Colonic mucosa (tissue), 4 donors: Measurements from ENCODE around the gene PLET1. TPM values are rescaled to one million over a fixed set of nuclear protein-coding genes. Genes with fewer than 3 reads are reported as not detected.

Experiments used
- DNase-seq: peaks from one replicate; pipeline ENCODE4 v3.0.0-alpha.2; 2020
- H3K27ac ChIP-seq: fragments of 200-600 bp; one replicate; pipeline ENCODE4 v1.8.0; 2021
- H3K27me3 ChIP-seq: fragments of 200-600 bp; one replicate; pipeline ENCODE4 v1.8.0; 2021
- H3K36me3 ChIP-seq: fragments of 200-600 bp; one replicate; pipeline ENCODE4 v1.8.0; 2021
- H3K4me1 ChIP-seq: fragments of 200-600 bp; one replicate; pipeline ENCODE4 v1.8.0; 2021; ENCODE audit warnings: mild to moderate bottlenecking
- H3K4me3 ChIP-seq: fragments of 200-600 bp; one replicate; pipeline ENCODE4 v1.8.0; 2021
- H3K9ac ChIP-seq, 2 donors: one replicate each; pipeline ENCODE4 v1.7.0; 2013; ENCODE audit warnings: control low read depth in 2 of 2, low read depth in 2 of 2, low read length in 2 of 2
- H3K9me3 ChIP-seq: fragments of 200-600 bp; one replicate; pipeline ENCODE4 v1.8.0; 2021
- intact Hi-C: fragments of 100-400 bp; cut with DNase I; formaldehyde crosslinking; loops from one replicate; pipeline ENCODE4 v1.14.1; 2022
- total RNA-seq, 2 donors: library from RNA; stranded (reverse); fragmentation: NEBNext Ultra II Directional in 1 of 2; extraction: Animal tissue kit (Norgen Biotek cat#: 25700) in 1 of 2; gene quantifications; one replicate each; pipeline ENCODE4 v1.2.1, GENCODE V29; 2021
- TF ChIP-seq, protein P1 (sequence below): fragments of 200-600 bp; IDR thresholded peaks from one replicate; pipeline ENCODE4 v1.8.0; 2022; ENCODE audit warnings: antibody characterized with exemption, mild to moderate bottlenecking
- donor health status: healthy.
- donor health status: DM: no; HTN: no; CAD: no.
- donor health status: DM: no; HTN: no; CAD: no.

PLET1 gene
- total RNA-seq, 2 donors from 2014 or later, result not detected

GRCh38 chr11:112304914-112305313 lies 44.3 kb upstream of the PLET1 start:
- intact Hi-C loops, result no loop called here

DNA sequence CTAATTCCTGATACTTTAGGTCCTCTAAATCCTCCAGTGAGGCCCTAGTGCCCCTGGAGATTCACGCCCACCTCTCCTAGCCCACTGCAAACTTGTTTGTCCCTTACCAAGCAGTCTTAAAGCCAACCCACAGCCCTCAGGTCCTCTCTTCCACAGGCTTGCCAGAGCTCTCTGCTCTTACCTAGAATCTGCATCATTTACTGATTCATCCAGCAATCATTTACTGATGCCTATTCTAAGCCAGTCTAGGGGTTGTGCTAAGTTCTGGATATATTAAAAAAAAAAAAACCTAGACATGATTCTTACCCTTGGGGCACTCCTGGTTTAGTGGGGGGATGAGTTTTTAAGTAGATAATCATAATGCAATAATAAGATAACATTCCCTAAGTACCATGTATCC lies 43.0 kb upstream of the PLET1 start:
- H3K36me3 ChIP-seq, result no peaks in the 10 kb centered on the region
- no peak overlapping the region for H3K9ac ChIP-seq
- H3K9me3 ChIP-seq, result no peaks in the 10 kb centered on the region
- intact Hi-C loops, result no loop called here
- DNase-seq, result no peak
- TF ChIP-seq, protein P1, sequence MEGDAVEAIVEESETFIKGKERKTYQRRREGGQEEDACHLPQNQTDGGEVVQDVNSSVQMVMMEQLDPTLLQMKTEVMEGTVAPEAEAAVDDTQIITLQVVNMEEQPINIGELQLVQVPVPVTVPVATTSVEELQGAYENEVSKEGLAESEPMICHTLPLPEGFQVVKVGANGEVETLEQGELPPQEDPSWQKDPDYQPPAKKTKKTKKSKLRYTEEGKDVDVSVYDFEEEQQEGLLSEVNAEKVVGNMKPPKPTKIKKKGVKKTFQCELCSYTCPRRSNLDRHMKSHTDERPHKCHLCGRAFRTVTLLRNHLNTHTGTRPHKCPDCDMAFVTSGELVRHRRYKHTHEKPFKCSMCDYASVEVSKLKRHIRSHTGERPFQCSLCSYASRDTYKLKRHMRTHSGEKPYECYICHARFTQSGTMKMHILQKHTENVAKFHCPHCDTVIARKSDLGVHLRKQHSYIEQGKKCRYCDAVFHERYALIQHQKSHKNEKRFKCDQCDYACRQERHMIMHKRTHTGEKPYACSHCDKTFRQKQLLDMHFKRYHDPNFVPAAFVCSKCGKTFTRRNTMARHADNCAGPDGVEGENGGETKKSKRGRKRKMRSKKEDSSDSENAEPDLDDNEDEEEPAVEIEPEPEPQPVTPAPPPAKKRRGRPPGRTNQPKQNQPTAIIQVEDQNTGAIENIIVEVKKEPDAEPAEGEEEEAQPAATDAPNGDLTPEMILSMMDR, result no peak
- H3K27ac ChIP-seq, result no peak overlapping the region
- no peaks in the 10 kb centered on the region for H3K4me1 ChIP-seq
- no peak overlapping the region for H3K4me3 ChIP-seq
- H3K27me3 ChIP-seq, result no peaks in the 10 kb centered on the region

More at GRCh38 chr11:112304914-112305313, 44.3 kb upstream of the PLET1 start:
- Histone ChIP-seq H3K36me3 (no peaks in the 10 kb centered on the region), H3K27ac (no peak overlapping the region), H3K27me3 (no peaks in the 10 kb centered on the region), H3K9ac (no peak overlapping the region), H3K9me3 (no peaks in the 10 kb centered on the region), H3K4me3 (no peak overlapping the region), H3K4me1 (no peaks in the 10 kb centered on the region)
- DNase-seq, result no peak
- TF ChIP-seq, protein P1, result no peak

DNA sequence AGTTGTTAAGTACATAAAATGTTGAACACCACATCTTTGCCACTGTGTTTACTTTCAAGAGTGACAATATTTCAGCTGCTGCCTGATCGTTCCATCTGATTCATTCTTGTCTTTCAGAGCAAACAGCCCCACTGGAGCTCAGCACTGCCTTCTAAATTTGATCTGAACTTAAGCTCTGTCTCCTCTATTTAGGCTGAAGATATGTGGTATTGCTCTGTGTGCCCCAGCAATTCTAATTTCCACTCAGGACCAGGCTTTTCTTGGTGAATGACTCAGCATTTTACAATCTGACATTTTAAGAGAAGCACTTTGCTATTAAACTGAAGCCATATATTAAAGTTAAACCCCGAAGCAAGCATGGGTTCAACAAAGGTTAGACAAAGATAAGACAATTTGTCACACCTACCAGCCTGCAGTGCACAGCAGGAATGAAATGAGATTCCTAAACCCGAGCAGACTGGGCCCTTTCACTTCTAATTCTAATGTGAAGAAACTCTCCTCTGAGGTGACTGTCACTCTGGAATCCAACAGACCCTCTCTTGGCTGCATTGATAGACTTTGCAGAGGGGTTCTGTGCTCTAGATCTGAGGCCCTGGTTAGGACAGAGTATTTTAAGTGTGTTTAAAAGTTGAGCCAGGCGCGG lies 41.7 kb upstream of the PLET1 start:
- Histone ChIP-seq H3K36me3 (no peaks in the 10 kb centered on the region), H3K4me1 (no peaks in the 10 kb centered on the region), H3K27me3 (no peaks in the 10 kb centered on the region), H3K9me3 (no peaks in the 10 kb centered on the region), H3K4me3 (no peak overlapping the region), H3K27ac (no peak overlapping the region), H3K9ac (no peak overlapping the region)
- no peak for DNase-seq
- TF ChIP-seq, protein P1, result no peak
- intact Hi-C loops, result no loop called here

- H3K27ac ChIP-seq, result no peak overlapping the region
- H3K27me3 ChIP-seq, result no peaks in the 10 kb centered on the region
- H3K9me3 ChIP-seq, result no peaks in the 10 kb centered on the region
- no peak overlapping the region for H3K4me3 ChIP-seq
- H3K36me3 ChIP-seq, result no peaks in the 10 kb centered on the region
- intact Hi-C loops, result no loop called here
- H3K9ac ChIP-seq, result no peak overlapping the region
- TF ChIP-seq, protein P1, result no peak
- no peak for DNase-seq
- H3K4me1 ChIP-seq, result no peaks in the 10 kb centered on the region
These were observed 39.6 kb upstream of the PLET1 start for GRCh38 chr11:112300094-112300786.

DNA sequence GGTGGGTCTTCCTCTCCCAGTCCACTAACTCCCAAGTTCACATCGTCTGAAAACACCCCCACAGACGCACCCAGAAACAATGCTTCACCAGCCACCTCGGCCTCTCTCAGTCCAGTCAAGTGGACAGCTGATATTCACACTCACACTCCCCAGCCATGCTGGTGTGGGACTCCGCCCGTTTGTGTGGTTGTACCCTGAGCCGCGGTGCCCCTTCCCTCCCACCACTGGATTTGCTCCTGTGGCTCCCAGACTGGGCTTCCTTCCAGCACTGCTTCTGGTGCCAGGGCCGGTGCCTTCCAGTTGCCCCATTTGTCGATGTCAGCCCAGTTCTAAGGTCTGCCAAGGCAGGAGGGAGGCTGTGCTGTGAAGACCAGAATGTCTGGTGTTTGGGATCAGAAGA lies 37.9 kb upstream of the PLET1 start:
- Histone ChIP-seq H3K9me3 (no peaks in the 10 kb centered on the region), H3K36me3 (no peaks in the 10 kb centered on the region), H3K9ac (no peak overlapping the region), H3K27ac (no peak overlapping the region), H3K4me3 (no peak overlapping the region), H3K4me1 (no peaks in the 10 kb centered on the region), H3K27me3 (no peaks in the 10 kb centered on the region)
- no peak for DNase-seq
- TF ChIP-seq, protein P1, result no peak
- intact Hi-C loops, result loop anchor here (10.0 kb wide), 1 partner anchor 496 kb away; no protein-coding TSS in a partner anchor
